Adipose tissue (tissue), 3 donors: ENCODE data around the gene PLEKHG4B. TPM values are rescaled to one million over a fixed set of nuclear protein-coding genes. Genes with fewer than 3 reads are reported as not detected.

Experiments used
- H3K27ac ChIP-seq: one replicate; pipeline ENCODE4 v1.5.1; 2013; ENCODE audit warnings: low read depth, low read length
- WGBS, 3 donors: extraction: QIAGEN DNeasy Blood & Tissue Kit; methylation state at CpG; one replicate each; pipeline ENCODE4 v1.1.7; 2013; 5-methylcytosine and 5-hydroxymethylcytosine counted together
- polyA plus RNA-seq, 3 donors: library from polyadenylated mRNA; stranded (reverse); fragments of 200-250 nt; gene quantifications; one replicate each; pipeline ENCODE4 v1.2.3, GENCODE V29; 2013
- donor health status: healthy with polysubstance abuse.
- donor health status: Bipolar disorder and iron deficiency.
- donor health status: healthy.

PLEKHG4B gene
- polyA plus RNA-seq, 3 donors, result 0.04 to 0.45 (median 0.15) TPM

DNA sequence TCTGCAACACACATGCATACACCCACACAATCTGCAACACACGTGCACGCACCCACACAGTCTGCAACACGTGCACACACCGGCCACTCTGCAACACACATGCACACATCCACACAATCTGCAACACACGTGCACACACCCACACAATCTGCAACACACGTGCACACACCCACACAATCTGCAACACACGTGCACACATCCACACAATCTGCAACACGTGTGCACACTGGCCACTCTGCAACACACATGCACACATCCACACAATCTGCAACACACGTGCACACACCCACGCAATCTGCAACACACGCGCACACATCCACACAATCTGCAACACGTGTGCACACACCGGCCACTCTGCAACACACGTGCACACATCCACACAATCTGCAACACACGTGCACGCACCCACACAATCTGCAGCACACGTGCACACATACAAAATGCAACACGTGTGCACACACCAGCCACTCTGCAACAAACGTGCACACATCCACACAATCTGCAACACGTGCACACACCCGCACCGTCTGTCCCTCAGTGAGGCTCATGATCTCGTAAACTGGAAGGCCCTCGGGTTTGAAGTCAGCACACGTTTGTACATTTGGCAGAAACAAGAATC is 18.4 kb downstream of the PLEKHG4B start:
- H3K27ac ChIP-seq, result no peak overlapping the region
- WGBS, 3 donors, result 87 to 93% (median 91%) methylated on average over 26 of the region's 26 CpGs

DNA sequence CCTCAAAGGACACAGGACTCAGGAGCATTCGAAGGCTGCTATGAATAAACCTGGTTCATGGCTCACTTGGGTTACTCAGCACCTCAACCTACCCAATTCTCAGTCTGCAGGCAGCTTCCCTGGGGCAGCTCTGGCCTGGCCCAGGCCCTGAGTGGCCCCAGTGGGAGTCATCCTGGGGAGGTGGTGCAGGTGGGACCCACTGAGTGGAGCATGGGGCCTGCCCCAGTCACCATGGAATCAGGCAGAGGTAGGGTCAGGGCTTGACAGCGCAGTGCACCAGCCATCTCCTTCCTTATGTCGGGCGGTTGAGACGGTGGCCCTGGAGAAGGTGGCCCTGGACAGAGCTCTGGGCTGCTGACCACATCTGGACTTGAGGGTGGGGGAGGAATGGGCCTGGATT is 19.2 kb downstream of the PLEKHG4B start:
- no peak overlapping the region for H3K27ac ChIP-seq
- 92 to 94% (median 93%) methylated on average over 5 of the region's 5 CpGs for WGBS, 3 donors

DNA sequence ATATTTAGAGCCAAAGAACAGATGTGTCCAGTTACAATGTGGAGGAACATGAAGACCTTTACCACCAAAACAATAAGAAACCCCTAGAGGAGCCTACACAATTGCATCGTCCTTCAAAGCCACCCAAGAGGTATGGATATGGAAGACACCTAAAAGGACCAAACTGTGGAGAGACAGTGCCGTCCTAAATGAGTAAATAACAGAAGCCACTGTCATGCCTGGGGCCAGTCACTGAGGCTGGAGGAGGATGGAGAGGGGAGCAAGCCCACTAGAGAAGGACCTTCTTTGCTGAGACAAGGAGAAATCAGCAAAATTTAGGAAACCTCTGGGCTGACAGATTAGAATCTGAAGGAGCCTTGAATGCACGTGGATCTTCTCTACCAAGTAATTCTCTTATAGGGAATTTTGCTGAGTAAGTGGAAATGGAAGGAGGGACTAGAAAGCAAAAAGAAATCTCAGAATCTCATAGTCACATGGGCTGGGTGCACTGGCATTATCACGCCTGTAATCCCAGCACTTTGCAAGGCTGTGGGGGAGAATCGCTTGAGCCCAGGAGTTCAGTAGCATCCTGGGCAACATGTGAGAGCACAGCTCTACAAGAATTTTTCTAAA is 27.6 kb downstream of the PLEKHG4B start:
- H3K27ac ChIP-seq, result no peak overlapping the region
- WGBS, 3 donors, result 68 to 91% (median 84%) methylated on average over 5 of the region's 5 CpGs

DNA sequence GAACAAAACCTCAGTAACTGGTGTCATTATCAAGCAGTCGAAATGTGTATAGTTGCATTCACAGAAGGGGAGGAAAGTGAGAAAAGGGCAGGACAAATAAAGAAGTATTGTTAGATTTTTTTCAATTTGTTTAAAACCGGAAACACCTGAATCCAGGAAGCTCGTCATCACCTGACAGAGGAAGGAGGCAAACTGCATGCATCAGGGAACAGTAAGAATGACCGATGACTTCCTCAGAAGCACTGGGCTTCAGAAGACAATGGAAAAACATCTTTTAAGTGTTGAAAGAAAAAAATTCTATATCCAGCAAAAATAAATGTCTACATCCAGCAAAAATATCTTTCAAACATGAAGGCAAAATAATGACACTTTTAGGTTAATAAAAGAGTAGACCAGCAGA is 29.5 kb downstream of the PLEKHG4B start:
- whole genome bisulfite sequencing, 3 donors, result 76 to 87% (median 81%) methylated on average over 4 of the region's 4 CpGs
- no peak overlapping the region for H3K27ac ChIP-seq

DNA sequence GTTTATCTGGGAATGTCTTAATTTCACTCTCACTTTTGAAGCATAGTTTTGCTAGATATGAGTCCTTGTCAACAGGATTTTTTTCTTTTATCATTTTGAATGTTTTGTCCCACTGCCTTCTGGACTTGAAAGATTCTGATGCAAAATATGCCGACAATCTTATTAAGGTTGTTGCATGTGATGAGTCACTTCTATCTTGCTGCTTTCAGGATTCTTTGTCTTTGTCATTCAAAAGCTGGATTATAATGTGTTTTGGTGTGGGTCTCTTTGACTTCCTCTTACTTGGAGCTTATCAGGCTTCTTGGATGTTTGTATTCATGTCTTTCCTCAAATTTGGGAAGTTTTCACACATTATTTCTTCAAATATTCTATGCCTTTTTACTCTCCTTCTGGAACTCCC is 33.8 kb downstream of the PLEKHG4B start:
- WGBS, 3 donors, result 91 to 97% (median 93%) methylated on average over 1 of the region's 1 CpG
- H3K27ac ChIP-seq, result no peak overlapping the region

- WGBS, 3 donors, result 88 to 93% (median 91%) methylated on average over 7 of the region's 7 CpGs
- no peak overlapping the region for H3K27ac ChIP-seq
Measured at GRCh38 chr5:126806-127205, 34.8 kb downstream of the PLEKHG4B start.

DNA sequence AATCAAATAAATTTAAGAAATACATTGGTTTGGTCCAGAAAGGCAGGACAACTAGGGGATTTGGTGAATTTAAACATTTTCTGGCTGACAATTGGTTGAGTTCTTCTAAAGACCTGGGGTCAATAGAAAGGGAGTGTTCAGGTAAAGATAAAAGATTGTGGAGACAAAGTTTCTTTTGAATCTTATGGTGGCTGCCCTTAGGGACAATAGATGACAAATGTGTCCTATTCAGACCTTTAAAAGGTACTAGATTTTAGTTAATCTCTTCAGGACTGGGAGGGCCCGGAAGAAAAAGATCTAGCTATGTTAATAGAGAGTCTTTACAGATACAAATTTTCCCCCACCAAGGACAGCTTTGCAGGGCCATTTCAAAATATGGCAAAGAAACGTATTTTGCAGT is 35.9 kb downstream of the PLEKHG4B start:
- WGBS, 3 donors, result 71 to 79% (median 73%) methylated on average over 2 of the region's 2 CpGs
- H3K27ac ChIP-seq, result no peak overlapping the region

GRCh38 chr5:128446-128845 is 36.5 kb downstream of the PLEKHG4B start:
- WGBS, 3 donors, result 85 to 98% (median 93%) methylated on average over 2 of the region's 2 CpGs
- H3K27ac ChIP-seq, result no peak overlapping the region

DNA sequence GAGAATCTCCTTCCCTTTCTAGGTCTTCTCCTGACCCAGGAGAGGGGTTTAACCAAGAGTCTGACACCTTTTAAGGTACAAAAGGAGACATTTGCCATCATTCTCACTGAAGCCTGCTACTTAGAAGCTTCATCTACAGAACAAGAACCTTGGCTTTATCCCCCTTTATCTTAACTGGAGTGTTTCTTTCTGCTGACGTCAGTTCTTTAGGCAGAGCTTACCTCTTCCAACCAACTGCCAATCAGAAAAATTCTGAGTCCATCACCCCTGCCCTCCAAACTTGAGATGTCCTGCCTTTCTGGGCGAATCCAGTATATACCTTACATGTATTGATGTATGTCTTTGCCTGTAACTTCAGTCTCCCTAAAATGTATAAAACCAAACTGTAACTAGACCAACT is 37.2 kb downstream of the PLEKHG4B start:
- 73 to 81% (median 77%) methylated on average over 2 of the region's 2 CpGs for WGBS, 3 donors
- no peak overlapping the region for H3K27ac ChIP-seq

DNA sequence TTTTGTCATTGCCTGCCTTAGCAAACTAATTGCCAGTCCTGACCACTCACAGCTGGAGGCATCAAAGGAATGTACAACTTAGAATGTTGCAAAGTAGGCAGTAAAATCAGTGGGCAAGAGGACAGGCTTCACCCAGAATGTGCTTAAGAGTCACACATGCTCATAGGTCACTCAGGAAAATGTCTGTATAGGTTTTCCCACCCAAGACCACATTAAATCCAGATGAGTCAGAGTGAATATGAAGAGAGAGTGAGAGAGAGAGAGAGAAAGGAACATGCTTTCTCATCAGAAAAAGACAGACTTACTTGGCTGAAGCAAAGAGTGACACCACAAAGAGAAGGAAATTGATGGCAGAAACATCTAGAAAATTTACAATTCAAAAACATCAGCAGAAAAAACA is 37.9 kb downstream of the PLEKHG4B start:
- no peak overlapping the region for H3K27ac ChIP-seq

DNA sequence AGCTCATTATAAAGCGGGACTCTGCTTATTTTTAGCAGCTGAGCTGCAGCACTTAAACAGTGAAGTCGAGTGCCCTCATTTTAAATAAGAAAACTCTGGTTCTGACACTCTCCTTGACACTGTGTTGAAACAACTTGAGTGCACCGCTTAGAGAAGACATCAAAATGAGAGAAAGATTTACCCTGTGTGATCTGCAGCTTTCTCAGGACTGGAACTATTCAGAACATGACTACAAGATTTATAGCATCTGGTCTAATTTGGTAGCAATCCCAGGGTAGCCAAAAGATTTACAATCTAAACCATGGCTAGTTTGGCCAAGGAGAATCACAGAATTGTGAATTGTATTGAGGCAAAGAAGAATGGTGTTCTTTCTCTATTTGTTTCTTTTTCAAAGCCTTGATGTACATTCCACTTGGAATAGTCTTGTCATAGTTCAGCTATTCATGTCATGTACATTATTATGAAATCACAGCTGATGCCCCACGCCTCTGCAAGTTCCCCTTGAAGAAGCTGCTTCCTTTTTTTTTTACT is 38.7 kb downstream of the PLEKHG4B start:
- no peak overlapping the region for H3K27ac ChIP-seq
- 56 to 61% (median 59%) methylated on average over 4 of the region's 4 CpGs for WGBS, 3 donors

DNA sequence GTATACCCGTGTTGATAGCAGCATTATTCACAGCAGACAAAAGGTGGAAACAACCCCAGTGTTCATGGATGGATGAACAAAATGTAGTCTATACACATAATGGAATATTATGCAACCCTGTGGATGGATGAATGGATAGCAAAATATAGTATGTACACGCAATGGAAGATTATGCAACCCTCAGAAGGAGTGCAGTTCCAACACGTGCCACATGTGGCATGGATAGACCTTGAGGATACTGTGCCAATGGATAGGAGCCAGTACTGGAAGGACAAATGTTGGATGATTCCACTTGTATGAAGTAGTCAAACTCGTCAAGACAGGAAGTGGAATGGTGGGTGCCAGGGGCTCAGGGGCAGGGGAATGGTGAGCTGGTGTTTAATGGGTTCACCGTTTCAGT is 44.9 kb downstream of the PLEKHG4B start:
- 59 to 76% (median 74%) methylated on average over 5 of the region's 5 CpGs for WGBS, 3 donors
- H3K27ac ChIP-seq, result no peak overlapping the region

DNA sequence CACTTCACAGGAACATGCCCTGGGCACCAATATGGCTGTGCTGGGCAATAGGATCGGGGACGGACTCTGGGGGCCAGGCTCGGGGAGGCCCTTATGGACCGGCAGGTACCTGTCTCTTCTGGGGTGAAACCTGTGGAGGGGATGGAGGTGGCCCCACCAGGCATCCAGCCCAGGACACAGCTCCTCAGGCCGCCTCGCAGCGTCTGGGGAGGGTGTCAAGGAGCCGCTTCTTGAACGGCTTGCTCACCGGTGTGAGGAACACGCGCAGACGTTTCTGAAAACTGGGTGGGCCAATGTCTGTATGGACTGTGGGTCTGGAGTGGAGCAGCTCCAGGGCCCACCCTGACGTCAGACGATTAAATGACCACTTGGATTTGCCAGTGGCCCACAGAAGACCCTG is 45.8 kb downstream of the PLEKHG4B start:
- 85 to 93% (median 92%) methylated on average over 15 of the region's 15 CpGs for whole genome bisulfite sequencing, 3 donors
- no peak overlapping the region for H3K27ac ChIP-seq

- 76 to 87% (median 84%) methylated on average over 12 of the region's 12 CpGs for WGBS, 3 donors
- H3K27ac ChIP-seq, result no peak overlapping the region
Measured at GRCh38 chr5:138936-139335, 47.0 kb downstream of the PLEKHG4B start.

DNA sequence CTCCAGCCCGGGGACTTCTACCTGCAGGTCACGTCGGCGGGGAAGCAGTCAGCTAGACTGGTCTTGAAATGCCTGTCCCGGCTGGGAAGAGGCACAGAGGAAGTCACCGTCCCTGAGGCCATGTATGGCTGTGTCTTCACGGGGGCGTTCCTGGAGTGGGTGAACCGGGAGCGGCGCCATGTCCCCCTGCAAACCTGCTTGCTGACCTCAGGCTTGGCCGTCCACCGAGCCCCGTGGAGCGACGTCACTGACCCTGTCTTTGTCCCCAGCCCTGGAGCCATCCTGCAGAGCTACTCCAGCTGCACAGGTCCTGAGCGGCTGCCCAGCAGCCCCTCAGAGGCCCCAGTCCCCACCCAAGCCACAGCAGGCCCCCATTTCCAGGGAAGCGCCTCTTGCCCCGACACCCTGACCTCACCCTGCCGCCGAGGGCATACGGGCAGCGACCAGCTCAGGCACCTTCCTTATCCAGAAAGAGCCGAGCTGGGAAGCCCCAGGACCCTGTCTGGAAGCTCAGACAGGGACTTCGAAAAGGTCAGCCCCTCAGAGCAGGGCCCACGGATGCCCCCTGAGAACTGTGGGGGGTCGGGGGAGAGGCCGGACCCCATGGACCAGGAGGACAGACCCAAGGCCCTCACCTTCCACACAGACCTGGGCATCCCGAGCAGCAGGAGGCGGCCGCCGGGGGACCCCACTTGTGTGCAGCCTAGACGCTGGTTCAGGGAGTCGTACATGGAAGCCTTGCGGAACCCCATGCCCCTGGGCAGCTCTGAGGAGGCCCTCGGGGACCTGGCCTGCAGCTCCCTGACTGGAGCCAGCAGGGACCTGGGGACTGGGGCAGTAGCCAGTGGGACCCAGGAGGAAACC is 47.8 kb downstream of the PLEKHG4B start:
- H3K27ac ChIP-seq, result no peak overlapping the region
- WGBS, 3 donors, result 82 to 89% (median 88%) methylated on average over 36 of the region's 36 CpGs

- no peak overlapping the region for H3K27ac ChIP-seq
- WGBS, 3 donors, result 86 to 96% (median 91%) methylated on average over 6 to 7 of the region's 7 CpGs
Measured at GRCh38 chr5:140443-140829, 48.5 kb downstream of the PLEKHG4B start.

- no peak overlapping the region for H3K27ac ChIP-seq
- WGBS, 3 donors, result 76 to 87% (median 82%) methylated on average over 11 to 13 of the region's 13 CpGs
Measured at GRCh38 chr5:141211-141610, 49.2 kb downstream of the PLEKHG4B start.

- 74 to 88% (median 84%) methylated on average over 12 of the region's 12 CpGs for WGBS, 3 donors
- no peak overlapping the region for H3K27ac ChIP-seq
Measured at GRCh38 chr5:141761-142160, 49.8 kb downstream of the PLEKHG4B start.

DNA sequence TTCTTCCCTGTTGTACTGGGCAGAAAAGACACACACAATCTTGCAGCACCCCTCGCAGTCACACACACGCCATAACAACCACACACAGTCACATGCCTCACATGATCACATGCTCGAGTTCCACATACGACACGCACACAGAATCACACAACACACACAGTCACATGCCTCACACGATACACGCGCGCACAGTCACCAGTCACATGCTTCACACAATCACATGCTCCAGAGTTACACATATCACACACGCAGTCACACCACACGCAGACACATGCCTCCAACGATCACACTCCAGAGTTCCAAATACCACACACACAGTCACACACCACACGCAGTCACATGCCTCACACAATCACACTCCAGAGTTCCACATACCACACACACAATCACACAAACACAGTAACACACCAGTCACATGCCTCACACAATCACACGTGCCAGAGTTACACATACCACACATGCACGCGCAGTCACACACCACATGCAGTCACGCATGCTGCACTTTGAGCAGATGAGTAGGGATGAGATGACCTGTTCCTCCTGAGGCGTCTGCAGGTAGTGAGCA is 50.4 kb downstream of the PLEKHG4B start:
- 88 to 94% (median 92%) methylated on average over 18 of the region's 18 CpGs for WGBS, 3 donors
- no peak overlapping the region for H3K27ac ChIP-seq
